ENCODE measurements around the gene RPRD1B. TPM values are rescaled to one million over a fixed set of nuclear protein-coding genes. Genes with fewer than 3 reads are reported as not detected.

Gene RPRD1B
- total RNA-seq, 1 experiment from 2014 or later, result 43.6 TPM

GRCh38 chr20:38075161-38075998, 41.8 kb downstream of the RPRD1B start:
- H2AFZ ChIP-seq (ENCODE audit: low read length), result no peak overlapping the region
- TF ChIP-seq EZH2 (IDR thresholded peaks at IDR 0.05; ENCODE audit: low read length, unreplicated experiment) (no peak), EZH2phosphoT487 (IDR thresholded peaks at IDR 0.05; ENCODE audit: borderline replicate concordance, low read length) (no peak), CTCF (conservative IDR thresholded peaks at IDR 0.05; ENCODE audit: low read depth, low read length) (no peak)
- H3K4me3 ChIP-seq (ENCODE audit: low read length), result no peak overlapping the region
- ATAC-seq, result no peak
- peaks cover 61% of the 10 kb centered on the region for H3K36me3 ChIP-seq (ENCODE audit: low read depth, low read length)
- no peak for DNase-seq
- peak overlapping the region; percentile 16 for H3K4me2 ChIP-seq (ENCODE audit: low read length)
- H3K27ac ChIP-seq (ENCODE audit: low read length), result no peak overlapping the region
- H3K4me1 ChIP-seq (ENCODE audit: insufficient read depth, low read length), result peaks cover 37% of the 10 kb centered on the region
- BruUV-seq (replicated peaks), result no TSS peak
- H3K79me2 ChIP-seq (ENCODE audit: low read length), result peaks cover 44% of the 10 kb centered on the region
- ChIA-PET CTCF (no interaction called here), POLR2A (ENCODE audit: unreplicated experiment) (interaction anchor here (0.6 kb wide), 1 partner anchor 9 kb away, joined by 3 read pairs; no protein-coding TSS in a partner anchor)
- no peaks in the 10 kb centered on the region for H3F3A ChIP-seq (ENCODE audit: low read length, unreplicated experiment)
- intact Hi-C loops (cut with micrococcal nuclease), result no loop called here
- H3K9me2 ChIP-seq (replicated peaks; ENCODE audit: low read length), result no peaks in the 10 kb centered on the region
- no peaks in the 10 kb centered on the region for H4K20me1 ChIP-seq (ENCODE audit: low read length)
- H3K27me3 ChIP-seq (ENCODE audit: low read length), result no peaks in the 10 kb centered on the region
- H3K9ac ChIP-seq (ENCODE audit: low read length), result no peak overlapping the region
- H3K9me3 ChIP-seq (ENCODE audit: low read length), result no peaks in the 10 kb centered on the region

- Histone ChIP-seq H3K79me2 (ENCODE audit: low read length) (peaks cover 56% of the 10 kb centered on the region), H3K4me3 (ENCODE audit: low read length) (no peak overlapping the region), H3K9me3 (ENCODE audit: low read length) (no peaks in the 10 kb centered on the region), H2AFZ (ENCODE audit: low read length) (no peak overlapping the region), H3K9me2 (replicated peaks; ENCODE audit: low read length) (no peaks in the 10 kb centered on the region), H3F3A (ENCODE audit: low read length, unreplicated experiment) (no peaks in the 10 kb centered on the region), H3K27ac (ENCODE audit: low read length) (no peak overlapping the region), H3K27me3 (ENCODE audit: low read length) (no peaks in the 10 kb centered on the region), H4K20me1 (ENCODE audit: low read length) (peaks cover 3% of the 10 kb centered on the region; the same call in 1 of the 2 replicates), H3K4me1 (ENCODE audit: insufficient read depth, low read length) (peaks cover 37% of the 10 kb centered on the region), H3K9ac (ENCODE audit: low read length) (no peak overlapping the region), H3K36me3 (ENCODE audit: low read depth, low read length) (peaks cover 61% of the 10 kb centered on the region), H3K4me2 (ENCODE audit: low read length) (no peak overlapping the region)
- no TSS peak for BruUV-seq (replicated peaks)
- CTCF ChIA-PET, result no interaction called here
- TF ChIP-seq EZH2 (IDR thresholded peaks at IDR 0.05; ENCODE audit: low read length, unreplicated experiment) (no peak), EZH2phosphoT487 (IDR thresholded peaks at IDR 0.05; ENCODE audit: borderline replicate concordance, low read length) (no peak), CTCF (conservative IDR thresholded peaks at IDR 0.05; ENCODE audit: low read depth, low read length) (no peak)
- intact Hi-C loops (cut with micrococcal nuclease), result no loop called here
- no peak for ATAC-seq
- POLR2A ChIA-PET (ENCODE audit: unreplicated experiment), result no interaction called here
- no peak for DNase-seq
Measured at GRCh38 chr20:38076548-38076947, 43.0 kb downstream of the RPRD1B start.

- Histone ChIP-seq H4K20me1 (ENCODE audit: low read length) (peaks cover 3% of the 10 kb centered on the region; the same call in 1 of the 2 replicates), H3K4me2 (ENCODE audit: low read length) (no peak overlapping the region), H2AFZ (ENCODE audit: low read length) (no peak overlapping the region), H3K4me3 (ENCODE audit: low read length) (no peak overlapping the region), H3K9me2 (replicated peaks; ENCODE audit: low read length) (no peaks in the 10 kb centered on the region), H3K9me3 (ENCODE audit: low read length) (no peaks in the 10 kb centered on the region), H3F3A (ENCODE audit: low read length, unreplicated experiment) (no peaks in the 10 kb centered on the region), H3K9ac (ENCODE audit: low read length) (no peak overlapping the region), H3K27ac (ENCODE audit: low read length) (no peak overlapping the region), H3K4me1 (ENCODE audit: insufficient read depth, low read length) (peaks cover 26% of the 10 kb centered on the region), H3K27me3 (ENCODE audit: low read length) (no peaks in the 10 kb centered on the region), H3K79me2 (ENCODE audit: low read length) (peaks cover 69% of the 10 kb centered on the region), H3K36me3 (ENCODE audit: low read depth, low read length) (peaks cover 53% of the 10 kb centered on the region)
- ATAC-seq, result no peak
- no TSS peak for BruUV-seq (replicated peaks)
- intact Hi-C loops (cut with micrococcal nuclease), result no loop called here
- ChIA-PET POLR2A (ENCODE audit: unreplicated experiment) (no interaction called here), CTCF (no interaction called here)
- no peak for DNase-seq
- no peak for TF ChIP-seq EZH2phosphoT487 (IDR thresholded peaks at IDR 0.05; ENCODE audit: borderline replicate concordance, low read length)
- no peak for TF ChIP-seq CTCF (conservative IDR thresholded peaks at IDR 0.05; ENCODE audit: low read depth, low read length)
- TF ChIP-seq EZH2 (IDR thresholded peaks at IDR 0.05; ENCODE audit: low read length, unreplicated experiment), result no peak
Measured at GRCh38 chr20:38078084-38078483, 44.5 kb downstream of the RPRD1B start.
